Measurements from ENCODE around the gene CIAPIN1.
A peak's percentile ranks its signal among the peaks of the same experiment; 100 is the strongest.

The CIAPIN1 gene

DNA sequence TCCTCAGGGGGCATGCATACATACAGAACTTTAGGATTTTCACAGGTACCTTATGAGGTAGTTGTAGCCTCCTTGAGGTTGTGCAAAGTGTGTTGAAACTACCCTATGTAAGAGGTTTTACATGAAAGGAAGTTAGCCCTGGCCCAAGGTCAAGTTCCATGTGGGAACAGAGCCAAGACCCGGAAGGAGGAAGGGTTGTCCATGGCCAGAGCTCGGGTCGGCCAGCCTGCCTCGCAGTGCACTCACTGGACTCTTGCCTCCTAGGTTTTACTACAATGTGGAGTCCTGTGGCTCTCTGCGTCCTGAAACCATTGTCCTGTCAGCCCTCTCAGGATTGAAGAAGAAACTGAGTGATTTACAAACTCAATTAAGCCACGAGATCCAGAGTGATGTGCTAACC lies 23.5 kb upstream of the CIAPIN1 start:
- TF ChIP-seq Cebpa-rat (IDR thresholded peaks at IDR 0.05): no peak
- peaks cover 32% of the 10 kb centered on the region for H3K4me1 ChIP-seq
- no peaks in the 10 kb centered on the region for H3K27me3 ChIP-seq
- H3K9ac ChIP-seq: no peak overlapping the region
- no peak overlapping the region for H3K4me2 ChIP-seq
- H3K4me3 ChIP-seq: no peak overlapping the region
- H4K20me1 ChIP-seq: peaks cover 49% of the 10 kb centered on the region
- H3K9me3 ChIP-seq: no peaks in the 10 kb centered on the region
- H3K27ac ChIP-seq: no peak overlapping the region
- peaks cover 89% of the 10 kb centered on the region for H3K36me3 ChIP-seq

GRCh38 chr16:57469917-57470470 lies 22.8 kb upstream of the CIAPIN1 start:
- Histone ChIP-seq H3K27ac (no peak overlapping the region), H3K4me3 (no peak overlapping the region), H3K9me3 (no peaks in the 10 kb centered on the region), H3K4me2 (no peak overlapping the region), H3K4me1 (peaks cover 25% of the 10 kb centered on the region), H4K20me1 (peaks cover 52% of the 10 kb centered on the region), H3K36me3 (peaks cover 96% of the 10 kb centered on the region), H3K9ac (no peak overlapping the region), H3K27me3 (no peaks in the 10 kb centered on the region)
- TF ChIP-seq Cebpa-rat (IDR thresholded peaks at IDR 0.05): no peak

- Histone ChIP-seq H3K9me3 (no peaks in the 10 kb centered on the region), H3K4me3 (no peak overlapping the region), H3K4me1 (peaks cover 23% of the 10 kb centered on the region), H3K27me3 (no peaks in the 10 kb centered on the region), H3K27ac (no peak overlapping the region), H3K9ac (no peak overlapping the region), H4K20me1 (peaks cover 55% of the 10 kb centered on the region), H3K4me2 (no peak overlapping the region), H3K36me3 (peaks cover 96% of the 10 kb centered on the region)
- TF ChIP-seq Cebpa-rat (IDR thresholded peaks at IDR 0.05): no peak
Measured at GRCh38 chr16:57469046-57469445, 21.9 kb upstream of the CIAPIN1 start.

- H3K4me1 ChIP-seq: peaks cover 27% of the 10 kb centered on the region
- no peak for TF ChIP-seq Cebpa-rat (IDR thresholded peaks at IDR 0.05)
- H3K36me3 ChIP-seq: peaks cover 94% of the 10 kb centered on the region
- no peak overlapping the region for H3K27ac ChIP-seq
- no peaks in the 10 kb centered on the region for H3K9me3 ChIP-seq
- no peak overlapping the region for H3K4me2 ChIP-seq
- H4K20me1 ChIP-seq: peaks cover 61% of the 10 kb centered on the region
- no peak overlapping the region for H3K9ac ChIP-seq
- no peak overlapping the region for H3K4me3 ChIP-seq
- no peaks in the 10 kb centered on the region for H3K27me3 ChIP-seq
Measured at GRCh38 chr16:57468346-57468745, 21.2 kb upstream of the CIAPIN1 start.

DNA sequence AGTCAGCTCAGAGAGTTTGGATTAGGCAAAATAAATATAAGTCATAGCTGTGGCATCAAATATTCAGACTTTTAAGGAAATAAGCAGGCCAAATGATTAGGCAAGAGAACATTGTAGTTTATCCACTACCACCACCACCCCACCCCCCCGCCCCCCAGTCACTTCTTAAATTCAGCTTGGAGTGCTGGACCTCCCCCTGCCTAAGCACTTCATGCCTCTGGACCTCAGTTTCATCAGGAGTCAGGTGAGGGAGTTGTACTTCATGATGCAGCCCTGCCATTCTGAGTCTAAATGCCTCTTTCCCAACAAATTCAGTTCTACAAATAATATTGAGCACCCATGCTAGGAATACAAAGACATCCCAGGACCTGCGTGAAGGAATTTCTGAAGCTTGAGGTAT lies 17.3 kb upstream of the CIAPIN1 start:
- Histone ChIP-seq H3K4me1 (peaks cover 14% of the 10 kb centered on the region), H4K20me1 (peaks cover 50% of the 10 kb centered on the region), H3K36me3 (peaks cover 82% of the 10 kb centered on the region), H3K27me3 (no peaks in the 10 kb centered on the region), H3K4me3 (no peak overlapping the region), H3K27ac (no peak overlapping the region), H3K9me3 (no peaks in the 10 kb centered on the region), H3K9ac (no peak overlapping the region), H3K4me2 (no peak overlapping the region)
- TF ChIP-seq Cebpa-rat (IDR thresholded peaks at IDR 0.05): no peak

DNA sequence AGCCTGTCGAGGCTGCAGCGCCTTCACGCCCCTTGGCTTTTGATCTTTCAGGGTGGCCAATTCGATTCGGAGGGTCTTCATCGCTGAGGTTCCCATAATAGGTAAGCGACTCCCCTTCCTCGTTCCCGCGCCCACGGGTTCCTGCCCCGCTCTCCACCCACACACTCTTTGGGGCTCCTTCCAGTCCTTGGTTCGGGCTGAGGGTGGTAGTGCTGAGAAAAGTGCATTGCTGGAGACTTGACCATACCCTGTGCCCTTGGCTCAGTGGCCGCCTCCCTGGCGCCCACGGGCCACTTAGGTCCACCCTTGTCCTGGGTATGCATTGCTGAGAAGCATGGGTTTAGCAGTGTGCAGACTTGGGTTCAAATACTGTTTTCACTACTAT lies 15.8 kb upstream of the CIAPIN1 start:
- H3K36me3 ChIP-seq: peaks cover 82% of the 10 kb centered on the region
- H3K4me2 ChIP-seq: peak overlapping the region; percentile 97
- H3K4me1 ChIP-seq: peaks cover 14% of the 10 kb centered on the region
- peak overlapping the region; percentile 69 for H3K27ac ChIP-seq
- TF ChIP-seq Cebpa-rat (IDR thresholded peaks at IDR 0.05): no peak
- H3K27me3 ChIP-seq: no peaks in the 10 kb centered on the region
- no peaks in the 10 kb centered on the region for H3K9me3 ChIP-seq
- H3K9ac ChIP-seq: peak overlapping the region; percentile 91
- H4K20me1 ChIP-seq: peaks cover 35% of the 10 kb centered on the region
- peak overlapping the region; percentile 91 for H3K4me3 ChIP-seq

- Histone ChIP-seq H3K9ac (peak within 1 kb of the TSS; percentile 91), H3K27ac (peak within 1 kb of the TSS; percentile 69), H3K4me3 (peak within 1 kb of the TSS; percentile 91), H3K9me3 (no peaks in the 10 kb centered on the region), H4K20me1 (peaks cover 33% of the 10 kb centered on the region), H3K36me3 (peaks cover 82% of the 10 kb centered on the region), H3K4me2 (peak within 1 kb of the TSS; percentile 97), H3K27me3 (no peaks in the 10 kb centered on the region), H3K4me1 (peaks cover 14% of the 10 kb centered on the region)
- no peak for TF ChIP-seq Cebpa-rat (IDR thresholded peaks at IDR 0.05)
Measured at GRCh38 chr16:57462209-57462977, 15.2 kb upstream of the CIAPIN1 start, which contains the start of gene POLR2C. Gene POLR2C (plus strand): TSS chr16:57462679. CDS start chr16:57462725, 46 bp downstream.

DNA sequence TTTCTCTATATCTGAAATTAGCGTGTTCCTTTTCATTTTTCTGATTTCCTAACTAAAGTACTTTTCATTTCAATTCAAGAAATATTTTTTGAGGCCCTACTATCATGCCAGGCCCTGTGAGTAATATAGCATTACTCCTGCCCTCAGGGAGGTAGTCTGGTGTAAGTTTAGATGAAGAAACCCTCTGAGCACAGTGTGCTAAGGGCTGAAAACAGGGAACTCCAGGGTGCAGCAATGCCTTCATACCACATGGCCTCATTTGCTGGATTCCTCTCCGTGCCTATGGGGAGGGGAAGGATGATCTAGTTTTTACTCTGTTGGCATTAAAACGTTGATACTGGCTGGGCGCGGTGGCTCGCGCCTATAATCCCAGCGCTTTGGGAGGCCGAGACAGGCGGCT lies 4.8 kb upstream of the CIAPIN1 start:
- Histone ChIP-seq H3K4me2 (no peak overlapping the region), H3K36me3 (peaks cover 62% of the 10 kb centered on the region), H3K4me1 (peaks cover 10% of the 10 kb centered on the region), H3K27me3 (no peaks in the 10 kb centered on the region), H3K4me3 (no peak overlapping the region), H3K9me3 (no peaks in the 10 kb centered on the region), H4K20me1 (no peaks in the 10 kb centered on the region), H3K9ac (no peak overlapping the region), H3K27ac (no peak overlapping the region)
- no peak for TF ChIP-seq Cebpa-rat (IDR thresholded peaks at IDR 0.05)

GRCh38 chr16:57446531-57447185 lies 527 bp downstream of the CIAPIN1 start:
- peak overlapping the region; percentile 96 for H3K27ac ChIP-seq

DNA sequence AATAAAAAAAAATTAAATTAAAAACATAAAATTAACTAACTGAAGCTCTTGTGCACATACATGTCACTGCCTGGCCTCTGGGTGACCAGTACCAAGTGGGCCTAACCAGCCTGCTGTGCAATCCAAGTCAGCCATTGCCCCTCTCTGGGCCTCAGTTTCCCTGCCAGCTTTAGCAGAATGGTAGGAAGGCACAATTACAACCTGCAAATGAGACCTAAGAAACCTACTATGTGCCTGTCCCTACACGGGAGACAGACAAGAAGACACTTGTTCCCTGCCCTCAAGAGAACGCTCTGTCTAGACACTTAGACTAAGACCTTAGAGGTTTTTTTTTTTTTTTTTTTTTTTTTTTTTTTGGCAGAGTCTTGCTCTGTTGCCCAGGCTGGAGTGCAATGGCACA lies 1.7 kb downstream of the CIAPIN1 start:
- peaks cover 37% of the 10 kb centered on the region for H3K36me3 ChIP-seq
- peak overlapping the region; percentile 82 for H3K4me2 ChIP-seq
- no peak for TF ChIP-seq Cebpa-rat (IDR thresholded peaks at IDR 0.05)
- H4K20me1 ChIP-seq: peaks cover 13% of the 10 kb centered on the region; the same call in 1 of the 2 replicates
- H3K9ac ChIP-seq: no peak overlapping the region
- H3K4me1 ChIP-seq: peaks cover 28% of the 10 kb centered on the region
- no peak overlapping the region for H3K27ac ChIP-seq
- no peak overlapping the region for H3K4me3 ChIP-seq
- no peaks in the 10 kb centered on the region for H3K27me3 ChIP-seq
- H3K9me3 ChIP-seq: peaks cover 28% of the 10 kb centered on the region

More at GRCh38 chr16:57446531-57447185, 527 bp downstream of the CIAPIN1 start:
- peak overlapping the region; percentile 94 for H3K4me3 ChIP-seq
- H3K9me3 ChIP-seq: peaks cover 17% of the 10 kb centered on the region
- TF ChIP-seq Cebpa-rat (IDR thresholded peaks at IDR 0.05): no peak
- H3K9ac ChIP-seq: peak overlapping the region; percentile 97
- H3K36me3 ChIP-seq: peaks cover 34% of the 10 kb centered on the region
- peaks cover 13% of the 10 kb centered on the region; the same call in 1 of the 2 replicates for H4K20me1 ChIP-seq
- H3K4me2 ChIP-seq: peak overlapping the region; percentile 82
- H3K27me3 ChIP-seq: no peaks in the 10 kb centered on the region
- H3K4me1 ChIP-seq: peaks cover 28% of the 10 kb centered on the region

All from BLaER1 (cell line).